HEK293 (cell line): Measurements from ENCODE around the gene FCHO2.

Experiments
- CTCF ChIA-PET: fragments of 350-600 bp; formaldehyde crosslinking; extraction: SDS; loops from one replicate; lab custom pipeline; 2021; ENCODE audit warnings: antibody characterized with exemption; lab: Yijun Ruan, JAX
- POLR2A ChIA-PET: fragments of 300-600 bp; formaldehyde crosslinking; extraction: SDS; loops from one replicate; lab custom pipeline; 2020; ENCODE audit warnings: antibody characterized with exemption, inconsistent platforms; lab: Yijun Ruan, JAX
- H3K27ac ChIP-seq: fragments of 200-500 bp; sonication (Bioruptor generic); 2 replicates; pipeline ENCODE4 v1.5.1; 2014; ENCODE audit warnings: low read depth, low read length, control low read depth, inconsistent platforms; ENCODE audit errors: extremely low read depth
- H3K36me3 ChIP-seq, 2 experiments: fragments of 200-500 bp in 1 of 2; sonication (Bioruptor generic) in 1 of 2; 1 replicate in 1 of 2; 2 replicates in 1 of 2; pipeline ENCODE4 v1.5.1; 2014 to 2017; ENCODE audit warnings: inconsistent platforms in 2 of 2, low read length in 2 of 2; ENCODE audit not compliant: control insufficient read depth in 2 of 2, insufficient read depth in 1 of 2
- H3K4me1 ChIP-seq: fragments of 200-500 bp; sonication (Bioruptor generic); 2 replicates; pipeline ENCODE4 v1.5.1; 2014; ENCODE audit warnings: mild to moderate bottlenecking, low read length, inconsistent platforms; ENCODE audit not compliant: control insufficient read depth, insufficient read depth
- H3K4me3 ChIP-seq: 2 replicates; pipeline ENCODE4 v1.5.1; 2011; ENCODE audit warnings: low read depth, mild to moderate bottlenecking, control low read depth, low read length, moderate library complexity
- H3K9me3 ChIP-seq: fragments of 200-500 bp; sonication (Bioruptor generic); 2 replicates; pipeline ENCODE4 v1.5.1; 2014; ENCODE audit warnings: low read depth, low read length, inconsistent platforms; ENCODE audit not compliant: control insufficient read depth, insufficient read depth
- EGR2 ChIP-seq: fragments of 450-650 bp; formaldehyde crosslinking; IDR thresholded peaks from 2 replicates; pipeline ENCODE4 v1.5.1; 2016; ENCODE audit warnings: low read depth, missing biosample characterization, missing genetic modification characterization
- ZBTB8A ChIP-seq: fragments of 450-650 bp; formaldehyde crosslinking; IDR thresholded peaks from 2 replicates; pipeline ENCODE4 v1.5.1; 2016; ENCODE audit warnings: missing biosample characterization, missing genetic modification characterization
- ZEB2 ChIP-seq: fragments of 450-650 bp; formaldehyde crosslinking; IDR thresholded peaks from 2 replicates; pipeline ENCODE4 v1.5.1; 2016; ENCODE audit warnings: missing biosample characterization, missing genetic modification characterization
- ZFHX2 ChIP-seq: fragments of 450-650 bp; formaldehyde crosslinking; conservative IDR thresholded peaks from 2 replicates; pipeline ENCODE4 v1.5.1; 2016; ENCODE audit warnings: missing biosample characterization, missing genetic modification characterization
- ZNF223 ChIP-seq: fragments of 450-650 bp; formaldehyde crosslinking; IDR thresholded peaks from 2 replicates; pipeline ENCODE4 v1.5.1; 2016; ENCODE audit warnings: missing biosample characterization, missing genetic modification characterization
- ZNF23 ChIP-seq: fragments of 450-650 bp; formaldehyde crosslinking; IDR thresholded peaks from 2 replicates; pipeline ENCODE4 v1.5.1; 2016; ENCODE audit warnings: missing biosample characterization, missing genetic modification characterization, borderline replicate concordance
- ZNF311 ChIP-seq: fragments of 450-650 bp; formaldehyde crosslinking; IDR thresholded peaks from 2 replicates; pipeline ENCODE4 v1.5.1; 2017; ENCODE audit warnings: missing biosample characterization, missing genetic modification characterization, borderline replicate concordance
- ZNF449 ChIP-seq: fragments of 450-650 bp; formaldehyde crosslinking; IDR thresholded peaks from 2 replicates; pipeline ENCODE4 v1.5.1; 2017; ENCODE audit warnings: missing biosample characterization, mild to moderate bottlenecking, missing genetic modification characterization, moderate library complexity
- ZNF488 ChIP-seq: fragments of 450-650 bp; formaldehyde crosslinking; IDR thresholded peaks from 2 replicates; pipeline ENCODE4 v1.5.1; 2016; ENCODE audit warnings: missing biosample characterization, missing genetic modification characterization
- ZNF514 ChIP-seq: fragments of 450-650 bp; formaldehyde crosslinking; IDR thresholded peaks from 2 replicates; pipeline ENCODE4 v1.5.1; 2016; ENCODE audit warnings: missing biosample characterization, missing genetic modification characterization
- ZNF596 ChIP-seq: fragments of 450-650 bp; IDR thresholded peaks from 2 replicates; pipeline ENCODE4 v1.5.0; 2018; ENCODE audit warnings: missing biosample characterization, mild to moderate bottlenecking, missing genetic modification characterization, moderate library complexity
- ZNF600 ChIP-seq: fragments of 450-650 bp; formaldehyde crosslinking; IDR thresholded peaks from 2 replicates; pipeline ENCODE4 v1.5.1; 2016; ENCODE audit warnings: missing biosample characterization, missing genetic modification characterization

Gene FCHO2

GRCh38 chr5:73120222-73121118 lies 164.6 kb downstream of the FCHO2 start, which contains the start of gene TMEM171 (continued):
- TF ChIP-seq ZNF488 (tag by site-specific recombination) (no peak), ZEB2 (tag by site-specific recombination) (no peak), ZNF514 (tag by site-specific recombination) (no peak)
- TF ChIP-seq, all 188 proteins: peak for 8

- no peaks in the 10 kb centered on the region for H3K9me3 ChIP-seq
- TF ChIP-seq ZNF23 (tag by site-specific recombination) (no peak), ZNF600 (tag by site-specific recombination) (peak; percentile 64; the same call in 1 of the 2 replicates), ZNF223 (tag by site-specific recombination) (no peak), ZNF596 (tag by site-specific recombination) (no peak)
- TF ChIP-seq, all 188 proteins: peak for 1
- ChIA-PET POLR2A (no interaction called here), CTCF (interaction anchor here (0.8 to 1.3 kb wide), 2 partner anchors 95 to 165 kb away, joined by 3 read pairs; partner anchors contain the start of gene FCHO2)
- Histone ChIP-seq H3K36me3 (no peaks in the 10 kb centered on the region), H3K4me3 (peak overlapping the region; percentile 45), H3K27ac (no peak overlapping the region), H3K4me1 (no peaks in the 10 kb centered on the region; the same call in 1 of the 2 replicates)
These were observed 165.2 kb downstream of the FCHO2 start for GRCh38 chr5:73121119-73121463.

- Histone ChIP-seq H3K9me3 (no peaks in the 10 kb centered on the region), H3K36me3 (no peaks in the 10 kb centered on the region)
- peak; percentile 97 for TF ChIP-seq ZNF449 (tag by site-specific recombination)
- no peak for TF ChIP-seq ZNF311 (tag by site-specific recombination)
- TF ChIP-seq, all 188 proteins: peak for 1
- Histone ChIP-seq H3K4me3 (no peak overlapping the region), H3K27ac (no peak overlapping the region), H3K4me1 (no peaks in the 10 kb centered on the region; the same call in 1 of the 2 replicates)
- CTCF ChIA-PET = interaction anchor here (0.7 to 1.5 kb wide), 6 partner anchors 12 to 708 kb away, joined by 3 to 5 read pairs (median 4); no protein-coding TSS in a partner anchor
- POLR2A ChIA-PET = no interaction called here
These were observed 167.3 kb downstream of the FCHO2 start for GRCh38 chr5:73122875-73123810.

- Histone ChIP-seq H3K4me1 (no peaks in the 10 kb centered on the region; the same call in 1 of the 2 replicates), H3K4me3 (no peak overlapping the region), H3K27ac (no peak overlapping the region), H3K36me3 (no peaks in the 10 kb centered on the region), H3K9me3 (no peaks in the 10 kb centered on the region)
- POLR2A ChIA-PET = no interaction called here
- CTCF ChIA-PET = no interaction called here
- TF ChIP-seq EGR2 (peak; percentile 26; the same call in 1 of the 2 replicates), ZBTB8A (no peak), ZFHX2 (peak; percentile 43; the same call in 1 of the 2 replicates)
These were observed 169.4 kb downstream of the FCHO2 start for GRCh38 chr5:73125289-73125688.
